SK-N-SH (cell line): ENCODE results near the gene CEL. TPM values are rescaled to one million over a fixed set of nuclear protein-coding genes. Genes with fewer than 3 reads are reported as not detected.

Source experiments
- CTCF ChIA-PET: fragments of 300-600, 350-600 bp; formaldehyde crosslinking; extraction: SDS; loops from one replicate; lab custom pipeline; 2021; lab: Yijun Ruan, JAX
- POLR2A ChIA-PET: fragments of 350-600 bp; sonication (Branson Sonifier 250); formaldehyde crosslinking; extraction: SDS; loops from one replicate; lab custom pipeline; 2020; ENCODE audit warnings: antibody characterized with exemption, inconsistent platforms; lab: Yijun Ruan, JAX
- DNase-seq: peaks from one replicate; pipeline ENCODE4 v3.0.0; 2012
- H2AFZ ChIP-seq: fragments of 200-600 bp; sonication (generic); 2 replicates; pipeline ENCODE4 v1.8.1; 2016; ENCODE audit warnings: antibody characterized with exemption, mild to moderate bottlenecking, low read depth
- H3F3A ChIP-seq: fragments of 200-600 bp; sonication (generic); replicated peaks from 2 replicates; pipeline ENCODE3; 2016; ENCODE audit warnings: antibody characterized with exemption, mild to moderate bottlenecking; ENCODE audit not compliant: insufficient read depth
- H3K27ac ChIP-seq, 2 experiments: fragments of 200-500 bp in 1 of 2; fragments of 200-600 bp in 1 of 2; sonication (Bioruptor generic) in 1 of 2; sonication (generic), shearing (Covaris generic) in 1 of 2; 2 replicates each; pipeline versions ENCODE4 v1.5.1 to v1.6.1; 2014 to 2016; ENCODE audit warnings: low read depth in 2 of 2, inconsistent platforms in 1 of 2, low read length in 1 of 2, mild to moderate bottlenecking in 1 of 2, mixed read lengths in 1 of 2
- H3K27me3 ChIP-seq: fragments of 200-600 bp; sonication (generic), shearing (Covaris generic); 2 replicates; pipeline ENCODE4 v1.6.1; 2016; ENCODE audit warnings: mixed run types; ENCODE audit not compliant: insufficient read depth
- H3K36me3 ChIP-seq, 2 experiments: fragments of 200-500 bp in 1 of 2; fragments of 200-600 bp in 1 of 2; sonication (Bioruptor generic) in 1 of 2; sonication (generic) in 1 of 2; replicated peaks in 1 of 2; 2 replicates each; pipeline versions ENCODE3 to v1.5.1; 2014 to 2016; ENCODE audit warnings: low read length in 1 of 2, mild to moderate bottlenecking in 1 of 2; ENCODE audit not compliant: insufficient read depth in 2 of 2, control insufficient read depth in 1 of 2
- H3K4me1 ChIP-seq, 2 experiments: fragments of 200-500 bp in 1 of 2; fragments of 200-600 bp in 1 of 2; sonication (Bioruptor generic) in 1 of 2; sonication (generic), shearing (Covaris generic) in 1 of 2; 2 replicates each; pipeline versions ENCODE4 v1.5.1 to v1.6.1; 2014 to 2016; ENCODE audit warnings: low read depth in 1 of 2, low read length in 1 of 2, mixed run types in 1 of 2; ENCODE audit not compliant: insufficient read depth in 2 of 2, control insufficient read depth in 1 of 2
- H3K4me2 ChIP-seq: fragments of 200-600 bp; sonication (generic), shearing (Covaris generic); 2 replicates; pipeline ENCODE4 v1.6.1; 2017; ENCODE audit warnings: mixed run types
- H3K4me3 ChIP-seq, 2 experiments: fragments of 200-500 bp in 1 of 2; fragments of 200-600 bp in 1 of 2; sonication (Bioruptor generic) in 1 of 2; sonication (generic), shearing (Covaris generic) in 1 of 2; 2 replicates each; pipeline versions ENCODE4 v1.5.1 to v1.8.1; 2014 to 2016; ENCODE audit warnings: low read depth in 2 of 2, inconsistent platforms in 1 of 2, low read length in 1 of 2, mild to moderate bottlenecking in 1 of 2, mixed read lengths in 1 of 2, moderate library complexity in 1 of 2
- H3K79me2 ChIP-seq: fragments of 200-600 bp; sonication (generic); 2 replicates; pipeline ENCODE4 v1.8.1; 2017; ENCODE audit warnings: mild to moderate bottlenecking; ENCODE audit not compliant: insufficient read depth
- H3K9ac ChIP-seq: fragments of 200-600 bp; sonication (generic); 2 replicates; pipeline ENCODE4 v1.6.1; 2017; ENCODE audit warnings: mixed run types
- H3K9me2 ChIP-seq: fragments of 200-600 bp; sonication (generic); 2 replicates; pipeline ENCODE4 v1.6.1; 2017; ENCODE audit warnings: mixed run types
- H3K9me3 ChIP-seq: fragments of 200-600 bp; sonication (generic); 2 replicates; pipeline ENCODE4 v1.6.1; 2017; ENCODE audit warnings: mixed run types, mild to moderate bottlenecking, moderate library complexity
- H4K20me1 ChIP-seq: fragments of 200-600 bp; sonication (generic); 2 replicates; pipeline ENCODE4 v1.6.1; 2017; ENCODE audit warnings: mild to moderate bottlenecking, mixed run types; ENCODE audit not compliant: insufficient read depth
- FOXM1 ChIP-seq: IDR thresholded peaks from 2 replicates; pipeline ENCODE4 v1.4.0; 2012; ENCODE audit warnings: low read depth, mild to moderate bottlenecking
- GATA2 ChIP-seq: sonication (generic); formaldehyde crosslinking; IDR thresholded peaks from 2 replicates; pipeline ENCODE4 v1.5.0; 2020; ENCODE audit warnings: mild to moderate bottlenecking, missing genetic modification reagents
- MEF2A ChIP-seq: IDR thresholded peaks from 2 replicates; pipeline ENCODE4 v1.4.0; 2012; ENCODE audit warnings: low read depth, borderline replicate concordance
- NRF1 ChIP-seq: IDR thresholded peaks from 2 replicates; pipeline ENCODE4 v1.6.1; 2012; ENCODE audit warnings: low read depth, mild to moderate bottlenecking, low read length
- RAD21 ChIP-seq: IDR thresholded peaks from 2 replicates; pipeline ENCODE4 v1.6.1; 2012; ENCODE audit warnings: mild to moderate bottlenecking, low read length
- TAF1 ChIP-seq: IDR thresholded peaks from 2 replicates; pipeline ENCODE4 v1.6.1; 2012; ENCODE audit warnings: low read depth, mild to moderate bottlenecking, low read length, moderate library complexity, borderline replicate concordance
- TCF12 ChIP-seq: IDR thresholded peaks from 2 replicates; pipeline ENCODE4 v1.4.0; 2012
- TEAD4 ChIP-seq: IDR thresholded peaks from 2 replicates; pipeline ENCODE4 v1.4.0; 2012; ENCODE audit warnings: mild to moderate bottlenecking, borderline replicate concordance; ENCODE audit not compliant: insufficient read depth
- YY1 ChIP-seq: IDR thresholded peaks from 2 replicates; pipeline ENCODE4 v1.4.0; 2012; ENCODE audit warnings: low read depth, mild to moderate bottlenecking
- WGBS: methylation state at CpG from one replicate; pipeline ENCODE4 v1.1.6; 2017; ENCODE audit warnings: low lambda C conversion rate; 5-methylcytosine and 5-hydroxymethylcytosine counted together
- polyA plus RNA-seq, 3 experiments: library from polyadenylated mRNA; depleted of rRNA; stranded (reverse); fragments of >200 nt; gene quantifications; 2 replicates each; pipeline ENCODE4 v1.2.3, GENCODE V29; 2012
- TF ChIP-seq, protein P1 (sequence below): IDR thresholded peaks from 2 replicates; pipeline ENCODE4 v1.4.0; 2012; ENCODE audit warnings: low read depth, borderline replicate concordance
- TF ChIP-seq, protein P2 (sequence below): fragments of 200-600 bp; sonication (generic); IDR thresholded peaks from 2 replicates; pipeline ENCODE4 v1.6.1; 2017; ENCODE audit warnings: antibody characterized with exemption, mild to moderate bottlenecking, moderate library complexity
- TF ChIP-seq, protein P3 (sequence below): IDR thresholded peaks from 2 replicates; pipeline ENCODE4 v1.4.0; 2012; ENCODE audit warnings: low read depth
- TF ChIP-seq, protein P4 (sequence below): IDR thresholded peaks from 2 replicates; pipeline ENCODE4 v1.4.0; 2012; ENCODE audit warnings: low read depth, borderline replicate concordance
- TF ChIP-seq, protein P5 (sequence below): fragments of 150-350 bp; IDR thresholded peaks from 2 replicates; pipeline ENCODE4 v1.6.1; 2016; ENCODE audit warnings: mild to moderate bottlenecking, low read depth, low read length

Gene CEL
- polyA plus RNA-seq, 1 of the 3 experiments (the other 2 are of a cell fraction), result 0.87 TPM

DNA sequence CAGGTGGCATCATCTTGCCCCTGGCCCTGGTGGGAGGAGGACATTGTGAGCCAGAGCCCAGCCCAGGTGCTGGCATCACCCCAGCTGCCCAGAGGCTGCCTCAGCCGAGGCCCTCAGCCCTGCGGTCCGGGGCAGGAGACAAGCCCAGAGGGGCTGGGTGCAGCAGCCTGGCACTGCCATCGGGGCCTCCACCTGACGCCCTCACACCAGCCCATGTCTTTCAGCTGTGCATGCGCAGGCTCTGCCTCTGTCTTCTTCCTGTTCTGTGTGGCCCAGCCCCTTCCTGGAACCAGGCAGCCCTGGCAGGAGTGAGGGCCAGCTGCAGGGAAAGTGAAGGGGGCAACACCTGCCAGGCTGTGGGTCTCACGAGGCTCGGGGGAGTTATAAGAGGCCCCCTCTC, 4.8 kb upstream of the CEL start (continued):
- TF ChIP-seq, protein P1, sequence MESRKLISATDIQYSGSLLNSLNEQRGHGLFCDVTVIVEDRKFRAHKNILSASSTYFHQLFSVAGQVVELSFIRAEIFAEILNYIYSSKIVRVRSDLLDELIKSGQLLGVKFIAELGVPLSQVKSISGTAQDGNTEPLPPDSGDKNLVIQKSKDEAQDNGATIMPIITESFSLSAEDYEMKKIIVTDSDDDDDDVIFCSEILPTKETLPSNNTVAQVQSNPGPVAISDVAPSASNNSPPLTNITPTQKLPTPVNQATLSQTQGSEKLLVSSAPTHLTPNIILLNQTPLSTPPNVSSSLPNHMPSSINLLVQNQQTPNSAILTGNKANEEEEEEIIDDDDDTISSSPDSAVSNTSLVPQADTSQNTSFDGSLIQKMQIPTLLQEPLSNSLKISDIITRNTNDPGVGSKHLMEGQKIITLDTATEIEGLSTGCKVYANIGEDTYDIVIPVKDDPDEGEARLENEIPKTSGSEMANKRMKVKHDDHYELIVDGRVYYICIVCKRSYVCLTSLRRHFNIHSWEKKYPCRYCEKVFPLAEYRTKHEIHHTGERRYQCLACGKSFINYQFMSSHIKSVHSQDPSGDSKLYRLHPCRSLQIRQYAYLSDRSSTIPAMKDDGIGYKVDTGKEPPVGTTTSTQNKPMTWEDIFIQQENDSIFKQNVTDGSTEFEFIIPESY, result no peak
- TF ChIP-seq, protein P2, sequence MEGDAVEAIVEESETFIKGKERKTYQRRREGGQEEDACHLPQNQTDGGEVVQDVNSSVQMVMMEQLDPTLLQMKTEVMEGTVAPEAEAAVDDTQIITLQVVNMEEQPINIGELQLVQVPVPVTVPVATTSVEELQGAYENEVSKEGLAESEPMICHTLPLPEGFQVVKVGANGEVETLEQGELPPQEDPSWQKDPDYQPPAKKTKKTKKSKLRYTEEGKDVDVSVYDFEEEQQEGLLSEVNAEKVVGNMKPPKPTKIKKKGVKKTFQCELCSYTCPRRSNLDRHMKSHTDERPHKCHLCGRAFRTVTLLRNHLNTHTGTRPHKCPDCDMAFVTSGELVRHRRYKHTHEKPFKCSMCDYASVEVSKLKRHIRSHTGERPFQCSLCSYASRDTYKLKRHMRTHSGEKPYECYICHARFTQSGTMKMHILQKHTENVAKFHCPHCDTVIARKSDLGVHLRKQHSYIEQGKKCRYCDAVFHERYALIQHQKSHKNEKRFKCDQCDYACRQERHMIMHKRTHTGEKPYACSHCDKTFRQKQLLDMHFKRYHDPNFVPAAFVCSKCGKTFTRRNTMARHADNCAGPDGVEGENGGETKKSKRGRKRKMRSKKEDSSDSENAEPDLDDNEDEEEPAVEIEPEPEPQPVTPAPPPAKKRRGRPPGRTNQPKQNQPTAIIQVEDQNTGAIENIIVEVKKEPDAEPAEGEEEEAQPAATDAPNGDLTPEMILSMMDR, result no peak
- TF ChIP-seq TAF1 (no peak), FOXM1 (no peak), MEF2A (no peak)
- TF ChIP-seq, protein P3, sequence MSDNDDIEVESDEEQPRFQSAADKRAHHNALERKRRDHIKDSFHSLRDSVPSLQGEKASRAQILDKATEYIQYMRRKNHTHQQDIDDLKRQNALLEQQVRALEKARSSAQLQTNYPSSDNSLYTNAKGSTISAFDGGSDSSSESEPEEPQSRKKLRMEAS, result no peak
- TF ChIP-seq, protein P4, sequence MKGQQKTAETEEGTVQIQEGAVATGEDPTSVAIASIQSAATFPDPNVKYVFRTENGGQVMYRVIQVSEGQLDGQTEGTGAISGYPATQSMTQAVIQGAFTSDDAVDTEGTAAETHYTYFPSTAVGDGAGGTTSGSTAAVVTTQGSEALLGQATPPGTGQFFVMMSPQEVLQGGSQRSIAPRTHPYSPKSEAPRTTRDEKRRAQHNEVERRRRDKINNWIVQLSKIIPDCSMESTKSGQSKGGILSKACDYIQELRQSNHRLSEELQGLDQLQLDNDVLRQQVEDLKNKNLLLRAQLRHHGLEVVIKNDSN, result no peak

DNA sequence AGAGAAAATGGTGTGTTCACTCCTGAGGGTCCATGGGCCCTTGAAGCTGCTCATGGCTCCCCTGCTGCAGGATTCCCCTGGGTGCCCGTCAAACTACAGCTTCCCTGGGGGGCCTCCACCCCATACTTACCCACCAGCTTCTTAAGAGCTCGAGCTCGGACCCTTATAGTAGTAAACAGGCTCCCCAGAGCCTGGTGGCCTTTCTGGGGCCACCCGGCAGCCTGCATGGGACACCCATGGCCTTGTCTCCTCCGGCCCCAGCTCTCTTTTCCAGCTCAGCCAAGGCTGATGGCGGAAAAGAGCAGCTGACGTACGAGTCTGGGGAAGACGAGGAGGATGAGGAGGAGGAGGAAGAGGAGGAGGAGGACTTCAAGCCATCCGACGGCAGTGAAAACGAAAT, 4.2 kb upstream of the CEL start:
- no peak overlapping the region for H2AFZ ChIP-seq
- H3K27ac ChIP-seq, result no peak overlapping the region
- peaks cover 2 to 36% of the 10 kb centered on the region in 2 experiments for H3K36me3 ChIP-seq
- 96% methylated on average over 9 of the region's 12 CpGs for WGBS
- H3K9me3 ChIP-seq, result no peaks in the 10 kb centered on the region
- TF ChIP-seq TCF12, result no peak
- TF ChIP-seq, protein P5, sequence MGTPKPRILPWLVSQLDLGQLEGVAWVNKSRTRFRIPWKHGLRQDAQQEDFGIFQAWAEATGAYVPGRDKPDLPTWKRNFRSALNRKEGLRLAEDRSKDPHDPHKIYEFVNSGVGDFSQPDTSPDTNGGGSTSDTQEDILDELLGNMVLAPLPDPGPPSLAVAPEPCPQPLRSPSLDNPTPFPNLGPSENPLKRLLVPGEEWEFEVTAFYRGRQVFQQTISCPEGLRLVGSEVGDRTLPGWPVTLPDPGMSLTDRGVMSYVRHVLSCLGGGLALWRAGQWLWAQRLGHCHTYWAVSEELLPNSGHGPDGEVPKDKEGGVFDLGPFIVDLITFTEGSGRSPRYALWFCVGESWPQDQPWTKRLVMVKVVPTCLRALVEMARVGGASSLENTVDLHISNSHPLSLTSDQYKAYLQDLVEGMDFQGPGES, result no peak
- TF ChIP-seq, protein P1, result no peak
- TF ChIP-seq, protein P3, result no peak
- TF ChIP-seq GATA2, result no peak
- no peak for TF ChIP-seq RAD21
- TF ChIP-seq, protein P4, result no peak
- no peak for TF ChIP-seq TEAD4
- no peak for TF ChIP-seq YY1
- no peak for TF ChIP-seq NRF1
- TF ChIP-seq, all 33 proteins: peak for 0
- no peak for DNase-seq
- Histone ChIP-seq H3K27me3 (no peaks in the 10 kb centered on the region), H3K9me2 (no peaks in the 10 kb centered on the region), H3K4me3 (no peak overlapping the region), H3F3A (no peaks in the 10 kb centered on the region), H3K4me2 (no peak overlapping the region), H4K20me1 (no peaks in the 10 kb centered on the region), H3K79me2 (no peaks in the 10 kb centered on the region), H3K4me1 (peaks cover 0 to 40% of the 10 kb centered on the region in 2 experiments; a peak in 1 of 4 replicates), H3K9ac (no peak overlapping the region)
- POLR2A ChIA-PET, result interaction anchor here (0.8 to 1.1 kb wide), 2 partner anchors 10 to 17 kb away, joined by 3 read pairs; no protein-coding TSS in a partner anchor
- CTCF ChIA-PET, result interaction anchor here (0.8 to 2.1 kb wide), 5 partner anchors 35 to 92 kb away, joined by 3 to 6 read pairs (median 4); no protein-coding TSS in a partner anchor
